OCI-M1 (cell line): ENCODE results near the gene ICOS.
A peak's percentile ranks its signal among the peaks of the same experiment; 100 is the strongest.
"Not testable (repeated sequence)": the region's sequence is repeated elsewhere in the genome, so short reads cannot be mapped to it uniquely, and the experiment has no call there.

Experiments used
- DNase-seq: peaks from one replicate; lab custom pipeline; 2025; lab: John Stamatoyannopoulos, UW

ICOS gene

DNA sequence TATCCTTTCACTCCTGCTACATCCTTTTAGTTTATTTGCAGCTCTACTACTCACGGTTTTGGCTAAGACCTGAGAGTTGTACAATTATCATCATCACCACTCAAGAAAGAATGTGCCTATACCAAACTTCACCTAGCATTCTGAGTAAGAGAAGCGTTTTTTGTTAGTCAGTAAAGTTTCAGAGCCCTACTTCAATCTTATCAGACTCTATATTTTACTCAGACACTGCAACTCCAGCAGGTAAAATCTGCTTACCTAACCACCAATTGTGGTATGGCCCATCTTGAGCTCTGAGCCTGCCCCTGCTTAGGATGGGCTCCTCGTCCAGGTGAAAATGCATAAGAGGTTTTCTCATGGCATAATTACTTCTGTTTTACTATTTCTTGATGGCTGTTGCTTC lies 37.1 kb downstream of the ICOS start:
- no peak for DNase-seq

DNA sequence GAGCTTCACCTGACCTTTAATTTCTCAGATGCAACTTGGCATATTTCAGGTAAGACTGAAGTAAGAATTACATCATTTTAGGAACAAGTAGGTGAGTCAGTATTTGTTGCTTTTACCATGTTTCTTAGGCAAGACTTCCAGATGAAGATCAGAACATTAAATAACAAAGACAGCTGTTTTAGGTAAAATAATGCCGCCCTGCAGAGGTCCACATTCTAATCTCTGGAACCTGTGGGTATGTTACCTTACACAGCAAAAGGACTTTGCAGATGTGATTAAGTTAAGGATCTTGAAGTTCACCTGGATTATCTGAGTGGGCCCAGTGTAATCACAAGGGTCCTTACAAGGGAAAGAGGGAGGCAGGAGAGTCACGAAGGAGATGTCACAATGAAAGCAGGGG lies 39.3 kb downstream of the ICOS start:
- no peak for DNase-seq

DNA sequence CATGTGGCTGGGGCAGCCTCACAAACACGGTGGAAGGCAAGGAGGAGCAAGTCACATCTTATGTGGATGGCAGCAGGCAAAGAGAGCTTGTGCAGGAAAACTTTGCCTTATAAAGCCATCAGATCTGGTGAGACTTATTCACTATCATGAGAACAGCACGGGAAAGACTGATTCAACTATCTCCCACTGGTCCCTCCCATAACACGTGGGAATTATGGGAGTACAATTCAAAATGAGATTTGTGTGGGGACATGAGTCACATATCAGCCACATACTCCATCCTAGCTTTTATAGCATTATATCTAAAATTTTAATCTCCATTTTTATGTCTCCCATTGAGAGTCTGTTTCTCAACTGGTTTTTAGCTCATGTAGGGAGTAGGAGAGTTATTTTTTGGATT lies 45.7 kb downstream of the ICOS start:
- no peak for DNase-seq

DNA sequence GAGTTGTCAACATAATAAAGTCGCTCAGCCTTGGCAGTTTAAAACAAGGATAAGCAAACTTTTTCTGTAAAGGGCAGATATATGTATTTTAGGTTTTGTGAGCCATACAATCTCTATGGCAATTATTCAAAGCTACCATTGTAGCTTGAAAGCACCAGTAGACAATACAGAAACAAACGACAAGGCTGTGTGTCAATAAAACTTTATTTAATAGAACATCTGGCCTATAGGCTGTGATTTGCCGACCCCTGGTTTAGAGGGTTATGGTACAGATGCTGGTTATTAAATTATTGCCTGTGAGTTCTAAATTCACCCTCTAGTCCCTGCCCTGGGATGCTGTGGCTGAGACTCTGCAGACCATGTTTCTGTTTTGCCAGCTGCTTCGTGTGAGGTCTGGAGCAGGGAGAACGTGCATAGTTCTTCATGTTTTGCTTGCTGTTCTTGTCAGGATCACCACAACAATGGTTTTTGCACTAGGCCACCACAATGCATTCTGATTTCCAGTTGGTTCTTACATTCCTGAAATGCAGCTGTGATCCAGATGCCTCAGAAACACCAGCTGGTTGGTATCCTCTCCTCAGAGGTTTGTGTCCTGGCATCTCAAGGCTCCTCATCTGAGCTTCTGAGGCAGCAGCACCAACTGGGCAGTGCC lies 46.6 kb downstream of the ICOS start:
- no peak for DNase-seq

DNA sequence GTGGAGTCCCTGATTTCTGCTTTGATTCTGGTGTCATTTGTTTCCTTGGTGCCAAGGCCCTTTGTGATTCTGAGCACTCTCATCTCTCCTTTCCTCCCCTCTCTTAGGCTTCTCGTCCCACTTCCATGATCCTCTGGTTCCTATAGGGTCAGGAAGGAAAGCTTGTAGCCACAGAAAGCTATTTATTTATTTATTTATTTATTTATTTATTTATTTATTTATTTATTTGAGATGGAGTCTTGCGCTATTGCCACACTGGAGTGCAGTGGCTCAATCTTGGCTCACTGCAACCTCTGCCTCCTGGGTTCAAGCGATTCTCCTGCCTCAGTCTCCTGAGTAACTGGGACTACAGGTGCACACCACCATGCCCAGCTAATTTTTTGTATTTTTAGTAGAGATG lies 49.4 kb downstream of the ICOS start:
- not testable (repeated sequence) for DNase-seq

DNA sequence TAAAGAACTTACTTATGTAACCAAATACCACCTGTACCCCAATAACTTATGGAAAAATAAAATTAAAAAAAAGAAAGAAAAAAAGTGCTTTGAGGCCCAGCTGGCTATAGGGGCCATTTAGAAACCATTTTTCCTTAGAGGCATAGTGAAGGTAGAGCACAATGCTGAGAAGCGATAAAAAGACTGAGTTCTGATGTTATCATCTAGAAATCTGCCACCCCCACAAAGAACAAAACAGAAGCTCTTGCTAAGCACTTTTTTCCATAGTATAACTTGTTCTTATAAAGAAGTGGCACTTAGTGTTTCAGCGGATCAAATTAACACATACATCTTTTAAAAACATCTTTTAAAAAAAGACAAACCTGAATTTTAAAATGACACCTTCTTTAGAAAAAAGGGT lies 51.4 kb downstream of the ICOS start:
- no peak for DNase-seq

DNA sequence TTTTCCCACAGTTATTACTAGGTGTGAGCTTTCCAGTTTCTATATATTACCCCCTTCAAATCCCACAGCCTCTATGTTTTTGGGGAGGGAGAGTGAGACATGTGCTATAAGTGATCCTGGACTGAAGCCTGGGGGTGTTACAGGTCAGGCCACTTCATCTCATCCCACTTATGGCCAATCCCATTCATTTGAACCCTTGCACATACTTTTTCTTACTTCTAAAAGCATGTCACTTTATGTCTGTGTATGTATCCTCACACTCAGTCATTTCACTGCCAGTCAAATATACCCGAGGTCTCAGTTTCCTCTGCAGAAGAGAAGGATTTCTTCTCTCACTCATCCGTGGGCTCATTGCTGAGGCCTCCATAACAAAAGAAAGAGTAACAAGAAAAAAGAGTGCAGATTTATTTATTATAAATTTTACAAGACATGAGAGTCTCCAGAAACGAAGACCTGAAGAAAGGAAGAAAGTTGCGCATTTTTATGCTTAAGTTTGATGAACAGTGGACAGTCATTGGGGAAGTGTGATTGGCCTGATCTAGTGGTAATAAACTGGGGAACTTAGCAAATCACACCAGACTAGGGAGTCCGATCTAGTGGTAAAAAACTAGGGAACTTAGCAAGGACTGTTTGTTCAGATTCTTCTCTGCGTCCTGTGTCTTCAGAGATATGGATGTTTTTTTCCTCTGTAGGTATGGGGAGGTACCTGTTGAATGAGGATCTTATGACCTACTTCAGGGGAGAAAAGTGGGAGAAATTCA lies 52.1 kb downstream of the ICOS start:
- no peak for DNase-seq

DNA sequence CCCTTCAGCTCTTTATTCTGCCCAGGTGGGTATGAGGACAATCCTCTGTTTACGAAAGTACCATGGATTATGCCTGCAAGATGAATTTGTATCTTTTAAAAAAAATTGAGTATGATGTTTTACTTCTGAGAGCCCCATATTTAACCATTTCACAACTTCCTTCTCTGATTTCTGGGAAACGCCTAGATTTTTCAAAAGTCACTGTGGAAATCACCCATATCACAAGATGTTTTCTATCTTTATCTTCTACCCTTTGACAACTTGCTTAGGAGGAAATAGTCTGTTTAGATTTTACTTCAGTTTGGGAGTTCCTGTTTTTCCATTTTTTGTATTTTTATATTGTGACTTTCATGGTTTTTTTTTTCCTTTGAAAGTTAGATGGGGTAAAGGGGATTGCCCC lies 53.0 kb downstream of the ICOS start:
- peak; percentile 66 for DNase-seq

DNA sequence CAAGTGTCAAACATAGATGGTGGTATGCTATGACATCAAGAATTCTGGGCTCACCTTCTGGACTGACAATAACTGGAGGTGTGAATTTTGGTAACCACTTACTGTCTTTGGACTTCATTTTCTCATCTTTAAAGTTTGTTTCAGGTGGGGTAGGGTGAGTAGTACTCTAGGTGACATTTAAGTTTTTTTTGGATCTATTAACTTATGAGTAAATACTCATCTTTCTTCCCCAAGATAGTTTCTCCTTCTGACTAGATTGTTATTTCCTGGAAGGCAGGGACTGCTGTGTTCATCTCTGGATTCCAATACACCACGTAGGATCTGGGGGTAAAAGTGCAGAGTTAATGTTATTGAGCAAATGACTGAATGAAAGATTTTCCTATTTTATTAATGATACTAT lies 55.9 kb downstream of the ICOS start:
- DNase-seq: no peak

DNA sequence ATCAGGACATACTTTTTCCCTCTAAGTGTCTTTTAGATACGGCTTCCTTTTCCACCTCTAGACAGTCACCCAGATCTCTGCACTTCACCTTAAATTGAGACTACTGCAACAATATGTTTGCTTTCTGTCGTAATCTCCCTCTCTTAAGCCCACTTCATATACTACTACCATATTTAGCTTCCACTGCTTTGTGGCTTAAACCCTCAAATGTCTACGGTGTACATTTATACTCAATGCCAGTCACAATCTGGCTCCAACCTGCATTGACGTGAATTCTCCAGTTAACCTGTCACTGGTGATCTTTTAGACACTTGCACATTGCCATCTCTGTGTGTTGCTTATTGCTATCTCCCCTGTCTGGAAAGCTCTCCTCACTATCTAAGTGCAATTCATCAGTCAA lies 56.4 kb downstream of the ICOS start:
- DNase-seq: no peak

DNA sequence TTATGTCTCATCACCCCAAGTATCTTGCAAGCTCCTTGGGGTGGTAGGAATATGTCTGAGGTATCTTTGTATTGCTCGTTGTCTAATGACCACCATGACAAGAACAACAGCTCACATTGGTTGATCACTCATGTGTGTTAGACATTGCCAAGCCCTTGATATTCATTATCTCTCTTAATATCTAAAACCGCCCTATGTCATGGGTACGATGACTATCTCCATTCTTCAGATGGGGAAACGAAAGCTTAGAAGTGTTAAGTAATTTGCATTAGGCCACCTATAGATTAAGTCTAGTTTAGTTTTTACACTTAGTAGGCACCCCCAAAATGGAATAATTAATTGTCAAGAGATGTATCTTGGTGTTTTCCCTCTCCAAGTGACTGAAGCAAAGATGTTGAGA lies 57.0 kb downstream of the ICOS start:
- no peak for DNase-seq

DNA sequence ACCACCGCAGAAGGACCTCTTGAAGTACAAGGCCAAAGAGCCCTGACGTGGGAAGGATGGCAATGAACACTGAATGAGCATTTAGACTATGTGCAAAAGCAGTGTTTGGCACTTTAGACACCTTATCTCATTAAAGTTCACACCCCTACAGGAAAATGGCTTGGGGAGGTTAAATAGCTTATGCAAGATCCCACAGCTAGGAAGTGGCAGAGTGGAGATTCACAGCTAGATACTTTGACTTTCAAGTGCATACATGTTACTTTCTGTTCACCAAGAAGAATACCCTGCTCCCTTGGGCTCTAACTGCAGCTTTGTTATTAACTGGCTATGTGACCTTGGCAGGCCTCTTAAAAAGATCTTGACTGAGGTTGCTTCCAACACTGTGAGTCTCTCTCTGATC lies 58.2 kb downstream of the ICOS start:
- no peak for DNase-seq

DNA sequence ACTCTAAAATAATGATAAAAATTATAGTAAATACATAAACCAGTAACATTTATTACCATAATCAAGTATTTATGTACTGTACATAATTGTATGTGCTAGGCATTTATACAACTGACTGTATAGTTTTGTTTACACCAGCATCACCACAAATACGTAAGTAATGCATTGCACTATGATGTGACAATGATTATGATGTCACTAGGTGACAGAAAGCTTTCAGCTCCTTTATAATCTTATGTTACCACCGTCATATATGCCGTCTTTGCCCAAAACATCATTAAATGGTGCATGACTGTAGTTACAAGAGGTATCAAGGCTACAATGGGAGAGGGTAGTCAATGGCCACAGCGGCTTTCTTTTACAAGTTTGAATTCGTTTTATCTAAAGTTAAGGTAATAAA lies 60.1 kb downstream of the ICOS start:
- no peak for DNase-seq

DNA sequence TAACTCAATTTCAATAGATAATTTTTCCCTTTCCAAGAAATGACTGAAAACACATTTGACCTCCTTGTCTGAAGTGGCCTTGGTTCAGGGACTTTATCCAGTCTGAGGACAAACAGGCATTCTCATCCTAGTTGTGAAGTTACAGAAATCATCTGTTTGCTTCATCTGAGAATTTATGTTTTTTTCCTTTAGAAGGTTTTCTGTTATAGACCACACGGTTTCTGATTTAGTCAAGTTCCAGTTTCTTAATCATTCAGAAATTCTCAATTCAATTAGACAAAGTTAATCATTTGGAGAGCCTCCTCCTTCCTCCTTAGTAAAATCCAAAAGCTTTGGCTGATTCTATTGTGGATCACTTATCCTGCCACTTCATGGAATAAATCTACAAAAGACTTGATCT lies 60.9 kb downstream of the ICOS start:
- no peak for DNase-seq

DNA sequence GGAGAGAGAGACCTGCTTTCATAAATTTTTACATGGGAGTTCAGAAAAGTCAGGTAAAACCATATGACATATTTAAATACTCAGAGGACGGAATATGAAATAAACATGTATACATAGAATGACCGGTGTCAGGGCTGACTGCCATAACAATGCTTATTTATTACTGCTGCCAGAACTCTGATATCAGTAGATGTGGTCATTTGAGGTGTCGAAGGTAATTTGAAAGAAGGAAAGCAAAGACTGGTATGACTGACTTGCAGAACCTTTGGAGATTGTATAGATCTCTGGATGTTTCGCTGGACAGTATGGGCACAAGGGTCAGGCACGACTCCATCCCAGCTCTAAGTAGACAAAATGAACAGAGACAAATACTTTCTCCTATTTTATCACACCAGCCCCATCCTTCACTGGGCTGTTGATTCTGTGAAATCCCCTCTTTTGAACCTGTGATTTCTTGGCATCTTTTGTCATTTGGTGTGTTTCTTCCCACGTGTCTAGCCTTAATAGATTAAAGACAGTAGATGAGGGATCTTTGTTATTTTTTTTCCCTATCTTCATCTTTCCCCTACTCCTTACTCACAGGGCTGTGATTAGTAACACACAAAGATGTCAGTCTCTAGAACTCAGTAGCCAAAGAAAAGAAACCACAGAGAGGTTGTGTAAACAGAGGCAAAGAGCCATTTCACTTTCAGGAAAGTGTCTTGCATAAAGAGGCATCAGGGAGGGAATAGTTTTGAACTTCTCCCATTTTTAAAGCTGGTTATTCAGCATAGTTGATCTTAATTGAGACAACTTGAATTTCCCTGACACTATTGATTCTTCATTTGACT lies 61.6 kb downstream of the ICOS start:
- DNase-seq: no peak

DNA sequence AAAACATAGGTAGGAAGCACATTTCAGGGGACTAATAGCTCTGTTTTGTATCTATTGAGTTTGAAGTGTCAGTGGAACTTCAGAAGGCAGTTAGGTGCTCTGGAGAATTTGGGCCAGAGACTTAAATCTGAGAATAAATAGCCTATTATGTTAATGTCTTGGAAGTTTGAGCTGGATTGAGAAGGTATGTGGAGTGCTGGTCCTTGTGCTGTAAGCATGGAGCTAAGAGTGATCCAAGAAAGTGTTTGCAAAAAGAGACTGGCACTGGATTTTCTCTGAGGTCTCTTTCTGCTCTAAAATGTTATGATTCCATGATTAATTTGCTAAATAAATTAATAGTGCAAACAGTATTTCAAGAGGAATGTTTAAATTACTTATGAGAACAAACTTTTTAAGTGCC lies 63.3 kb downstream of the ICOS start:
- DNase-seq: no peak

DNA sequence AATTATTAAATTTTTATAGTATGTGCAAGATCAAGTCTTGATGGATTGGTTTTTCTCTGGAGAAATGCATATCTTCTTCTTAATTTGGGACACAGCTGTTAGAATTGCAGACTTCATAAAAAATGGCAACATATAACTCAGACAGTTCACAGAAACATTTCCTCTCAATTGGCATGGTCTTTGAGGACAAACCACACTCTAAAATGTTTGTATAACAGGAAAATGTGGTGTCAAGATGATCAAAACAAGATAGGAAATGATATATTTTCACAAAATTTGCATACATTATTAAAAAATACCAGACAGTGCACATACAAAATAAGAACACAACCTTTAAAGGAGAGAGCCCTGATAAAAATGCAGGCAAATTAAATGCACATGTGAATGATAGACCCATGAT lies 63.9 kb downstream of the ICOS start:
- no peak for DNase-seq

DNA sequence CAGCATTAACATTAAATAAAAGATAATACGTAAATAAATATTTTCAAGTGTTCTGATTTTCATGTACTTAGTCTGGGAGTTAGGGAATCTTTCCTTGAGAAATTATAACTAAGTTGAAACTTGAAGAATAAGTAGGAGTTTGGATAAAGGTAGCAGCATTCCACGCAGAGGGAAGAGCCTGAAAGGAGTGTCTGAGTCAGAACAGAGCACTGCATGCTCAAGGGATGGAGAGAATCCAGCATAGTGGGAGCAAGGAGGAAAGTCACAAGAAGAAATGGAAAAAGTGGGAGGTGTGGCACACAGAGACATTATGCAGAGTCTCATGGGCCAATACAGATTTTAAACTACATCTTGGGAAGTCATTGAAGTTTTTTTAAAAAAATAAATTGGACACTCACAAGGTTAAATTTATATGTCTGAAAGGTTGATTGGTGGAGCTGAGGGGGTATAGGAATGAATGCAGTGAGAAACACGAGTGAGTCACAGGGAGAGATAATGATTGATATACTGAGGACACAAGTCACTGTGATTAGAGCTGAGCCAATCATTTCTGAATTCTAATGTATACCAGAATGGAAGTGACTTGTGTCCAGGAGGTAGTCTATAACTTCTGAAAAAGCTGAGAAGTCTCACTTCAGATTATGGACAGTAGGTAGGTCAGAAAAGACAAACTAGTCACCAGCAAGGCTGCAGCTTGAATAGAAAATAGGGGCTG lies 66.9 kb downstream of the ICOS start:
- no peak for DNase-seq

DNA sequence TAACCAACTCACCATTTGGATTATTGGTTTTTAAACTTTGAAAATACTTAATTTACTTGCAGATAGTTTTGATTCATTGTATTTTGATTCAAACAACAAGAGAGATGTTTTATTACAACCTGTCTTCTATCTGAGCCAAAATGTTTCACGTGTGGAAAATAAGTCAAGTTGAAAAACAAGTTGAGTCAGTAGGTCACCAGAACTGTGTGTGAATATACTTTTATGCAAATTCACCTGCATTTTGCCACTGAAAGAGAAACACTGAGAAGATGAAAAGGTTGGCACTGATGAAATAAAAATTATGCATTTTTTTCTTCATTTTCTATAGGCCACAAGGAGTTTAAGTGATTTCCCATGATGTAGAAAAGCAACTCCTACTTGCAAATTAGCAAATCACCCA lies 68.3 kb downstream of the ICOS start:
- DNase-seq: no peak

DNA sequence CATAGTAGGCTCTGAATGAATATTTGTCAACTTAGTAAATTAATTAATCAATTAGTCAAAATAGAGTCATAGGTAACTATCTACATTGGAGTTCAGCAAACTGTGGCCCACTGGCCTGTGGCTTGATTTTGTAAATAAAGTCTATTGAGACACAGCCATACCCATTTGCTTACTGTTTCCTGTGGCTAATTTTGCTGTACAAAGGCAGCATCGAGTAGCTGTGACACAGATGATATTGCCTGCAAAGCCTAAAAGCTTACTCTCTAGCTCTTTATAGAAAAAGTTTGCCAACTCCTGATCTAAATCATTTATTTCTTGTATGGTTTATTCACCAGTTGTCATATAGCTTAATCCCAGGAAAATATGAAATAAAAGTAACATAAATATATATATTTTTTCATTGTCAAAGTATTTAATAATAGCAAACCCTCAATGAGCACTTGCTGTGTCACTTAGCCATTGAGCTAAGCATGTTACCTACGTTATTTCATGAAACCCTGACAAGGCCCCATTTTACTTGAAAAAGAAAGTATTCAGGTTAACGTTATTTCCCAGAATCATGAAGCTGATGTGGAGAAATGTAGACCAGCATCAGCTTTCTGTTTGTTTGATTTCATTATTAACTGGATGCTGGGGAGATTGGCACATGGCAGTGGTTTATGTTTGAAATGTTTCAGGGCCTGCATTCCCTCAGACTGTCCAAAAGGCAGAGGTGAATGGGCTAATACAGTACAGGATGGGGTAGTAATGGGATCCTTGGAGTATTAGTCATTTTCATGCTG lies 69.6 kb downstream of the ICOS start:
- DNase-seq: peak; percentile 28

DNA sequence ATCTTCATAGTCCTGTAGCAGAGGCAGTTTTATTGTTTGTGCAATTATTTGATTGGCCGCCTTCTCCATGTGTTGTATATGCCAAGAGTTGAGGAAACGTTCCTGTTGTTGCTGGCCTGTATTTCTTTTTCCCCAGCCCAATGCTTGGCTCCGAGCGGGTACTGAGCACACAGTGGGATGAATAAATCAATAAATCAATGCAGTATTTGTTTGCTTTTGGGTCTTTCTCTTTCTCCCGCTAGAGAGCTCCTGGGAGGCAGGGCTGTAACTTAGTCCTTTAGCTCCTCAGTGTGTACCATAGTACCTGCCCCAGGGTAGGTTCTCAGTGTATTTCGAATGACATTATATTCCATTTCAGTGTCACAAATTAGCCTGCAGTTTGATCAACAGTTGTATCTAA lies 71.8 kb downstream of the ICOS start:
- no peak for DNase-seq
